ENCODE data around the gene PTGES2. TPM values are rescaled to one million over a fixed set of nuclear protein-coding genes. Genes with fewer than 3 reads are reported as not detected.

Gene PTGES2
- total and polyA plus RNA-seq, 2 of the 13 experiments (the other 11 are each of a cell fraction or from before 2014, with no cell fraction given) = 63.7 to 79.8 TPM

GRCh38 chr9:128127990-128128835 lies 684 bp upstream of the PTGES2 start (continued):
- TF ChIP-seq THRA (CRISPR knock-in tag; IDR thresholded peaks at IDR 0.05; ENCODE audit: borderline replicate concordance) = no peak
- no peak for TF ChIP-seq PHF20 (CRISPR knock-in tag; IDR thresholded peaks at IDR 0.05)
- TF ChIP-seq ZNF567 (CRISPR knock-in tag; IDR thresholded peaks at IDR 0.05; ENCODE audit: borderline replicate concordance) = no peak
- TF ChIP-seq KLF15 (CRISPR knock-in tag; IDR thresholded peaks at IDR 0.05; ENCODE audit: borderline replicate concordance) = no peak
- no peak for TF ChIP-seq ZFAT (CRISPR knock-in tag; conservative IDR thresholded peaks at IDR 0.05)
- no peak for TF ChIP-seq ISX (CRISPR knock-in tag; conservative IDR thresholded peaks at IDR 0.05)
- TF ChIP-seq ZNF383 (CRISPR knock-in tag; IDR thresholded peaks at IDR 0.05; ENCODE audit: borderline replicate concordance) = no peak
- peak; percentile 82 for TF ChIP-seq XRCC5 (optimal IDR thresholded peaks at IDR 0.05; ENCODE audit: low read length)
- no peak for TF ChIP-seq ATM (IDR thresholded peaks at IDR 0.05; ENCODE audit: borderline replicate concordance)
- TF ChIP-seq ASH2L (IDR thresholded peaks at IDR 0.05; ENCODE audit: insufficient read length, low read depth, low read length) = no peak
- no peak for TF ChIP-seq HMG20A (CRISPR knock-in tag; IDR thresholded peaks at IDR 0.05; ENCODE audit: borderline replicate concordance)
- no peak for TF ChIP-seq HNRNPL (IDR thresholded peaks at IDR 0.05; ENCODE audit: low read depth, low read length)
- TF ChIP-seq, protein P1, sequence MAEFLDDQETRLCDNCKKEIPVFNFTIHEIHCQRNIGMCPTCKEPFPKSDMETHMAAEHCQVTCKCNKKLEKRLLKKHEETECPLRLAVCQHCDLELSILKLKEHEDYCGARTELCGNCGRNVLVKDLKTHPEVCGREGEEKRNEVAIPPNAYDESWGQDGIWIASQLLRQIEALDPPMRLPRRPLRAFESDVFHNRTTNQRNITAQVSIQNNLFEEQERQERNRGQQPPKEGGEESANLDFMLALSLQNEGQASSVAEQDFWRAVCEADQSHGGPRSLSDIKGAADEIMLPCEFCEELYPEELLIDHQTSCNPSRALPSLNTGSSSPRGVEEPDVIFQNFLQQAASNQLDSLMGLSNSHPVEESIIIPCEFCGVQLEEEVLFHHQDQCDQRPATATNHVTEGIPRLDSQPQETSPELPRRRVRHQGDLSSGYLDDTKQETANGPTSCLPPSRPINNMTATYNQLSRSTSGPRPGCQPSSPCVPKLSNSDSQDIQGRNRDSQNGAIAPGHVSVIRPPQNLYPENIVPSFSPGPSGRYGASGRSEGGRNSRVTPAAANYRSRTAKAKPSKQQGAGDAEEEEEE (CRISPR knock-in tag; IDR thresholded peaks at IDR 0.05; ENCODE audit: borderline replicate concordance) = no peak
- TF ChIP-seq ZNF282 (IDR thresholded peaks at IDR 0.05; ENCODE audit: partially characterized antibody) = no peak
- TF ChIP-seq KDM6A (CRISPR knock-in tag; IDR thresholded peaks at IDR 0.05; ENCODE audit: low read depth) = no peak
- TF ChIP-seq, protein P2, sequence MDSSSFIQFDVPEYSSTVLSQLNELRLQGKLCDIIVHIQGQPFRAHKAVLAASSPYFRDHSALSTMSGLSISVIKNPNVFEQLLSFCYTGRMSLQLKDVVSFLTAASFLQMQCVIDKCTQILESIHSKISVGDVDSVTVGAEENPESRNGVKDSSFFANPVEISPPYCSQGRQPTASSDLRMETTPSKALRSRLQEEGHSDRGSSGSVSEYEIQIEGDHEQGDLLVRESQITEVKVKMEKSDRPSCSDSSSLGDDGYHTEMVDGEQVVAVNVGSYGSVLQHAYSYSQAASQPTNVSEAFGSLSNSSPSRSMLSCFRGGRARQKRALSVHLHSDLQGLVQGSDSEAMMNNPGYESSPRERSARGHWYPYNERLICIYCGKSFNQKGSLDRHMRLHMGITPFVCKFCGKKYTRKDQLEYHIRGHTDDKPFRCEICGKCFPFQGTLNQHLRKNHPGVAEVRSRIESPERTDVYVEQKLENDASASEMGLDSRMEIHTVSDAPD (CRISPR knock-in tag; IDR thresholded peaks at IDR 0.05) = no peak
- TF ChIP-seq FOXO1 (CRISPR knock-in tag; IDR thresholded peaks at IDR 0.05) = 0 out of 2 replicates have a peak, but pooled peaks have one; percentile 38
- TF ChIP-seq, protein P3, sequence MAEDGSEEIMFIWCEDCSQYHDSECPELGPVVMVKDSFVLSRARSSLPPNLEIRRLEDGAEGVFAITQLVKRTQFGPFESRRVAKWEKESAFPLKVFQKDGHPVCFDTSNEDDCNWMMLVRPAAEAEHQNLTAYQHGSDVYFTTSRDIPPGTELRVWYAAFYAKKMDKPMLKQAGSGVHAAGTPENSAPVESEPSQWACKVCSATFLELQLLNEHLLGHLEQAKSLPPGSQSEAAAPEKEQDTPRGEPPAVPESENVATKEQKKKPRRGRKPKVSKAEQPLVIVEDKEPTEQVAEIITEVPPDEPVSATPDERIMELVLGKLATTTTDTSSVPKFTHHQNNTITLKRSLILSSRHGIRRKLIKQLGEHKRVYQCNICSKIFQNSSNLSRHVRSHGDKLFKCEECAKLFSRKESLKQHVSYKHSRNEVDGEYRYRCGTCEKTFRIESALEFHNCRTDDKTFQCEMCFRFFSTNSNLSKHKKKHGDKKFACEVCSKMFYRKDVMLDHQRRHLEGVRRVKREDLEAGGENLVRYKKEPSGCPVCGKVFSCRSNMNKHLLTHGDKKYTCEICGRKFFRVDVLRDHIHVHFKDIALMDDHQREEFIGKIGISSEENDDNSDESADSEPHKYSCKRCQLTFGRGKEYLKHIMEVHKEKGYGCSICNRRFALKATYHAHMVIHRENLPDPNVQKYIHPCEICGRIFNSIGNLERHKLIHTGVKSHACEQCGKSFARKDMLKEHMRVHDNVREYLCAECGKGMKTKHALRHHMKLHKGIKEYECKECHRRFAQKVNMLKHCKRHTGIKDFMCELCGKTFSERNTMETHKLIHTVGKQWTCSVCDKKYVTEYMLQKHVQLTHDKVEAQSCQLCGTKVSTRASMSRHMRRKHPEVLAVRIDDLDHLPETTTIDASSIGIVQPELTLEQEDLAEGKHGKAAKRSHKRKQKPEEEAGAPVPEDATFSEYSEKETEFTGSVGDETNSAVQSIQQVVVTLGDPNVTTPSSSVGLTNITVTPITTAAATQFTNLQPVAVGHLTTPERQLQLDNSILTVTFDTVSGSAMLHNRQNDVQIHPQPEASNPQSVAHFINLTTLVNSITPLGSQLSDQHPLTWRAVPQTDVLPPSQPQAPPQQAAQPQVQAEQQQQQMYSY (CRISPR knock-in tag; IDR thresholded peaks at IDR 0.05) = no peak
- no peak for TF ChIP-seq ZNF570 (CRISPR knock-in tag; IDR thresholded peaks at IDR 0.05; ENCODE audit: borderline replicate concordance)
- no peak for TF ChIP-seq ZNF7 (CRISPR knock-in tag; IDR thresholded peaks at IDR 0.05)
- no peak for TF ChIP-seq MEF2D (CRISPR knock-in tag; IDR thresholded peaks at IDR 0.05)
- TF ChIP-seq SMARCC2 (IDR thresholded peaks at IDR 0.05) = no peak
- no peak for TF ChIP-seq PLRG1 (conservative IDR thresholded peaks at IDR 0.05)
